Measurements from ENCODE around the gene ASB16. TPM values are rescaled to one million over a fixed set of nuclear protein-coding genes. Genes with fewer than 3 reads are reported as not detected.

Gene ASB16, protein sequence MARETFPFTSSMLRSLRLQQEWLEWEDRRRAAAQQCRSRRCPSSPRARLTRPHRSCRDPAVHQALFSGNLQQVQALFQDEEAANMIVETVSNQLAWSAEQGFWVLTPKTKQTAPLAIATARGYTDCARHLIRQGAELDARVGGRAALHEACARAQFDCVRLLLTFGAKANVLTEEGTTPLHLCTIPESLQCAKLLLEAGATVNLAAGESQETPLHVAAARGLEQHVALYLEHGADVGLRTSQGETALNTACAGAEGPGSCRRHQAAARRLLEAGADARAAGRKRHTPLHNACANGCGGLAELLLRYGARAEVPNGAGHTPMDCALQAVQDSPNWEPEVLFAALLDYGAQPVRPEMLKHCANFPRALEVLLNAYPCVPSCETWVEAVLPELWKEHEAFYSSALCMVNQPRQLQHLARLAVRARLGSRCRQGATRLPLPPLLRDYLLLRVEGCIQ
- 0.07 to 0.13 TPM (median 0.12 TPM) in 3 of 5 replicates, not detected in the others for total RNA-seq (2022; extraction: Qiagen RNA extraction)

DNA sequence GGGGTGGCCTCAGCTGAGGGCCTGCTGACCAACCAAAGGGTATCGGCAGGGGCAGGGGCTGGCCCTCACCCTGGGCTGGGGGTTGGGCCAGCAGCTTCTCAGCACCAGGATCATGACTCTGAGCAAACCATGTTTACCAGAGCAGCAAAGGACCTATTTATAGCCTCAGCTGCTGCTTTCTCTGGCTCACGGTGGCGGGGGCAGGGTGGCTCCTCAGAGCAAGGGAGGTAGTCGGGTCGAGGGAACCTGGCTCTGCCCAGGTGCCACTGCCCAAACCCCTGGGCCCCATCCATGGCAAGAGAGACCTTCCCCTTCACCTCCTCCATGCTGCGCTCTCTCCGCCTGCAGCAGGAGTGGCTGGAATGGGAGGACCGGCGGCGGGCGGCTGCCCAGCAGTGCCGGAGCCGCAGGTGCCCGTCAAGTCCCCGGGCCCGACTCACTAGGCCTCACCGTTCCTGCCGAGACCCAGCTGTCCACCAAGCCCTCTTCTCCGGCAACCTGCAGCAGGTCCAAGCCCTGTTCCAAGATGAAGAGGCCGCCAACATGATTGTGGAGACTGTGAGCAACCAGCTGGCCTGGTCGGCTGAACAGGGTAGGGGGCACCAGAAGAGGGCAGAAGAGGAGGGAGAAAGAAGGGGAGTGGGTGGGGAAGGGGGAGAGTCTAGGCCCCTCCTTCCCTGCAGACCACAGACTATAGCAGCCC lies at the start of gene ASB16:
Gene ASB16 (plus strand): TSS at position 206 of the 703 bp plus-strand sequence. CDS start 86 bp downstream, at position 292.

DNA sequence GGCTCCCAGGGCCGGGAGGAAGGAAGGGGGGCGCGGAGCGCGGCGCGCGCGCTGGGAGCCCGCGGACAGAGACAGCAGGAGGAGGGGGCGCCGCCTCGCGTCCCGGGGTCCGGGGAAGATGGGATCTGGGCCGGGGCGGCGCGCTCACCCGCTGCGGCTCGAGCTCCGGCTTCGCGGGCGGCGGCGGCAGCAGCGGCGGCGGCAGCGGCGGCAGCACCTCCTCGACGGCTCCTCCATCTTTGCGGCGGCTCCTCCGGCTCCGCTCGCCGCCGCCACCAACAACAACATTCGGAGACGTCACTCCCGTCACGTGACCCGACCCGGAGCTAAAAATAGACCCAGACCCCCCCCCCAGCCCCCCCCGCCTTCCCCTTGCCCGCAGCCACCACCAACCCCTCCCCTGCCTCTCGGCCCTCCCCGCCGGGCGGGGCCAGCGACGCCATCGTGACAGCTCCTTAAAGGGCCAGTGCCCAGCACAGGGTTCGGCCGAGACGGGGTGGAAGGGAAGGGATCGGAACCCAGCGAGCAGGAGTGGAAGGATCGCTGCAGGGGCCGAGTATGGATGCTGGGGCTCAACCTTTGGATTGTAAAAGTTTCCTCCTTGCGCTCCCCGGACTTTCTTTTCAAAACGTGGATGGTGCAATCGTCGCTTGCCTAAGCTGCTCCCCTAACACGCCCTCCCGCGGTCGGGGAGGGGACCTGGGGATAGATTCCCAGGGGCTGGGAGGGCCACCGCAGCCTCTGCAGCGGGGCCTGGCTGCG lies 47.0 kb upstream of the ASB16 start, which contains the start of gene HDAC5:
Gene HDAC5 (minus strand): TSS at position 286 of the 762 bp plus-strand sequence. CDS start 6,126 bp downstream, outside the sequence.

DNA sequence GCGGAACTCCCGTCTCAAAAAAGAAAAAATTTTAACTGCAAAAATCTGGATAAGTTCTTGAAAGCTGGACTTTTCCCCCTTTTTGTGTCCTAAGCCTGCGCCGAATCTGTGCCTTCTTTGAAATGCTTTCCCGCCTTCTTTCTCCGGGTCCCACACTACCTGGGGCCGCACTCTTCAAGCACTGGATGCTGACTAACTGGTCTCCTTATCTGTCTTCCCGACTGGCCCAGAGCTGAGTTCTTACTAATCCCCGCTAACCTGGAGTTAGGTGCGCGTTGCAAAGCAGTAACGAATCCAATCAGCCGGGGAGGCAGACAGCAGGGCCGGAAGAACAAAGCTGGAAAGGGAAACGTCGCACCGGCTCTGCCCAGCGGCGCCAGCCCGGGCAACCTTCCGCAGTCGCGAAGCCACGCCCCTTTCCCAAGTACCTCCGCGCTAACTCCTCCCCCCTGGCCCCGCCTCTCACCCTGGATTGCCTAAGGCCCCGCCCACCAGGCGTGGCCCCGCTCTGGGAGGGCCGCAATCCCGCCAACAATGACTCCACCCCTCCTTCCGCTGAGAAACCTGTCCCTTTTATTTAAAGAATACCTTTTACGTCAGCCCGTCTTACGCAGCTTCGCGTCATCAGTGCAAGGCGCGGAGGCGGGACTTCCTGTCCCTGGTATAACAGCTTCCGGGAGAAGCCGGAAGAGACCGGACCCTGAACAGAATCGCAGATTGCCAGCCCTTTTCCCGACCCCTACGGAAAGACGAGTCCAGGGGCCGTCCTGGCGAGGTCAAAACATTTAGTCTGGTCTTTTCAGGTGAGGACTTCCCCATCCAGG lies 16.0 kb downstream of the ASB16 start, which contains the start of gene TMUB2:
Gene TMUB2 (plus strand): TSS at position 666 of the 824 bp plus-strand sequence. CDS start 737 bp downstream, outside the sequence.

DNA sequence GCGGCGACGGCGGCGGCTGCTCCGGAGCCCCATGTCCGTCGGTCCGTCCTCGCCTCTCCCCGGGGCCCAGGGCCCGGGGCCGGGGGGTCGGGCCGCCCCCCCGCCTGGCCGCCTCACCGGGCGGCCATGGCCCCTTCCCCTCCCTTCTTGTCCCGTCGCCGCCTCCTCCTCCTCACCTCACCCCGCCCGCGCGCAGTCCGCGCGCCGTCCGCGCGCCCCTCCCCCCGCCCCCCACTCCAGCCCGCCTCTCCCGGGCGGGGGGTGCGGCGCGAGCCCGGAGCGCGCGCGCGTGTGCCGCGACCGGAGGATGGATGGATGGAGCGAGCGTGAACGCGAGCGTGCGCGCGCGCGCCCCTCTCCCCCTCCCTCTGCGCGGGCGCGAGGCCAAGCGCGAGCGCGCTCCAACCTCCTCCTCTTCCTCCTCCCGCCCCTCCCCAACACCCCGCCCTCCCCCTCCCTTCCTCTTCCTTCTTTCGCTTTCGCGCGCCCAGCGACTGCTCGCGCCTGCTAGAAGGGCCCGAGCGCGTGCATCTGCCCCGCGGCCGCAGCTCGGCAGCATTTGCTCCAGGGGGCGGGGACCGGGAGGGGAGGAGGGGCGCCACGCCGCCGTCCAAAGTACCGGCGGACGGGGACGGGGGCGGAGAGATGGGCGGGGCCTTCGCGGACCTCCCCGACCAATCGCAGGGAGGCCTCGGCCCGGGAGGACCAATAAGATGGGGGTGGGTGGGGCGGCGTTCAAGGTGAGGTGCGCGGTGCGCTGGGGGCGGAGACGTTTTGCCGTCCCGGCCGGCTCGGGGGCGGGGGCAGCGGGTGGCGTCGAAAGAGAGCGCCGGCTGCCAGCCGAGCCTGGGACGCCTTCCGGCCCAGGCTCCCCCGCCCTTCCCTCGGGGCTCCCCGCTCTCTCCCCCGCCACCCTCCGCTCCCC lies 29.3 kb downstream of the ASB16 start, which contains the start of gene ATXN7L3:
Gene ATXN7L3 (minus strand): TSS at position 332 of the 925 bp plus-strand sequence. CDS start 1,814 bp downstream, outside the sequence.

DNA sequence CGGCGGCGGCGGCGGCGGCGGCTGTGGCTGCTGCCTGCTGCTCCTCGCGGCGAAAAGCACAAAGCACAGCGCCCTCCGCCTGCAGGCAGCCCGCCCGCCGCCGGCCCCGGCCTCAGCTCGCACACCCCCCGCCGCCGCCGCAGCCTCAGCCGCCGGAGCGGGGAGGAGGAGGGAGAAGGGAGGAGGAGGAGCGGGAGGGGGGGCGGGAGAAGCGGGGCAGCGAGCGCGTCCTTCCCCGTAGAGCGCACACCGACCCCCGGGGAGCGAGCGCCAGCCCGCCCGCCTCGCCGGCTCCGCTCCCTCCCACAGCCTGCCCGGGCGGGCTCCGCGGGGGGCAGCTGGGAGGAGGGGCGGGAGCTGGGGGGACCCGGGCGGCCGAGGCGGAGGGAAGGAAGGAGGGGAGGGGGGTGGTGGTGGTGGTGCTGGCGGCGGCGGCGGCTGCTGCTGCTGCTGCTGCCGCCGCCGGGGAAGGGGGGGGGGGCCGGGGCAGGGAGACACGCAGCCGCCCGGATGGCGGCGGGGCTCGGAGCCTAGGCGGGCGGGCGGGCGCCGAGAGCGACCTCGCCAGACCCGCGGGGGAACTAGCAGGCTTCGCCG lies 49.2 kb downstream of the ASB16 start, which contains the start of gene UBTF:
Gene UBTF (minus strand): TSS at position 60 of the 597 bp plus-strand sequence. CDS start 1,446 bp downstream, outside the sequence.

Other genes with a start within 250 kb of the ASB16 start
- 0.23 to 0.44 TPM (median 0.29 TPM) in 3 of 5 replicates, not detected in the others for gene PPY, start 228.2 kb upstream of the ASB16 start, total RNA-seq (2022; extraction: Qiagen RNA extraction)
- not detected in 5 replicates for gene PYY, start 216.8 kb upstream of the ASB16 start, total RNA-seq (2022; extraction: Qiagen RNA extraction)
- gene NAGS, start 166.1 kb upstream of the ASB16 start, total RNA-seq (2022; extraction: Qiagen RNA extraction), result 0.82 to 1.5 TPM (median 1.2 TPM) in 5 replicates
- 24.3 to 31.7 TPM (median 29.9 TPM) in 5 replicates for gene TMEM101, start 155.7 kb upstream of the ASB16 start, total RNA-seq (2022; extraction: Qiagen RNA extraction)
- 46.9 to 53.4 TPM (median 50.5 TPM) in 5 replicates for gene LSM12, start 104.0 kb upstream of the ASB16 start, total RNA-seq (2022; extraction: Qiagen RNA extraction)
- gene G6PC3, start 100.0 kb upstream of the ASB16 start, total RNA-seq (2022; extraction: Qiagen RNA extraction), result 121 to 161 TPM (median 158 TPM) in 5 replicates
- 13.1 to 15.3 TPM (median 15.1 TPM) in 5 replicates for gene HDAC5, start 47.1 kb upstream of the ASB16 start, total RNA-seq (2022; extraction: Qiagen RNA extraction)
- gene HROB, start 28.8 kb upstream of the ASB16 start, total RNA-seq (2022; extraction: Qiagen RNA extraction), result 9.7 to 11.4 TPM (median 10.5 TPM) in 5 replicates
- gene TMUB2, start 16.3 kb downstream of the ASB16 start, total RNA-seq (2022; extraction: Qiagen RNA extraction), result 40.1 to 44.4 TPM (median 41.7 TPM) in 5 replicates
- 60.4 to 70.2 TPM (median 65.6 TPM) in 5 replicates for gene ATXN7L3, start 29.2 kb downstream of the ASB16 start, total RNA-seq (2022; extraction: Qiagen RNA extraction)
- gene UBTF, start 49.0 kb downstream of the ASB16 start, total RNA-seq (2022; extraction: Qiagen RNA extraction), result 86.3 to 105 TPM (median 89.9 TPM) in 5 replicates
- gene SLC4A1, start 97.4 kb downstream of the ASB16 start, total RNA-seq (2022; extraction: Qiagen RNA extraction), result not detected in 5 replicates
- 0.48 to 1.2 TPM (median 0.81 TPM) in 5 replicates for gene RUNDC3A, start 137.9 kb downstream of the ASB16 start, total RNA-seq (2022; extraction: Qiagen RNA extraction)
- 156 to 206 TPM (median 192 TPM) in 5 replicates for gene SLC25A39, start 154.1 kb downstream of the ASB16 start, total RNA-seq (2022; extraction: Qiagen RNA extraction)
- gene GRN, start 174.6 kb downstream of the ASB16 start, total RNA-seq (2022; extraction: Qiagen RNA extraction), result 211 to 248 TPM (median 223 TPM) in 5 replicates
- 2.3 to 4.3 TPM (median 3.0 TPM) in 5 replicates for gene FAM171A2, start 193.1 kb downstream of the ASB16 start, total RNA-seq (2022; extraction: Qiagen RNA extraction)
- gene ITGA2B, start 218.9 kb downstream of the ASB16 start, total RNA-seq (2022; extraction: Qiagen RNA extraction), result 1.2 to 1.9 TPM (median 1.6 TPM) in 5 replicates